Adipose tissue (tissue), 3 donors: ENCODE data around the gene TTLL4. TPM values are rescaled to one million over a fixed set of nuclear protein-coding genes. Genes with fewer than 3 reads are reported as not detected.
"Not testable (repeated sequence)": the region's sequence is repeated elsewhere in the genome, so short reads cannot be mapped to it uniquely, and the experiment has no call there.

Source experiments
- H3K27ac ChIP-seq: one replicate; pipeline ENCODE4 v1.5.1; 2013; ENCODE audit warnings: low read depth, low read length
- WGBS, 3 donors: extraction: QIAGEN DNeasy Blood & Tissue Kit; methylation state at CpG; one replicate each; pipeline ENCODE4 v1.1.7; 2013; 5-methylcytosine and 5-hydroxymethylcytosine counted together
- polyA plus RNA-seq, 3 donors: library from polyadenylated mRNA; stranded (reverse); fragments of 200-250 nt; gene quantifications; one replicate each; pipeline ENCODE4 v1.2.3, GENCODE V29; 2013
- donor health status: healthy with polysubstance abuse.
- donor health status: Bipolar disorder and iron deficiency.
- donor health status: healthy.

Gene TTLL4
- polyA plus RNA-seq, 3 donors: 4.0 to 7.8 (median 7.2) TPM

DNA sequence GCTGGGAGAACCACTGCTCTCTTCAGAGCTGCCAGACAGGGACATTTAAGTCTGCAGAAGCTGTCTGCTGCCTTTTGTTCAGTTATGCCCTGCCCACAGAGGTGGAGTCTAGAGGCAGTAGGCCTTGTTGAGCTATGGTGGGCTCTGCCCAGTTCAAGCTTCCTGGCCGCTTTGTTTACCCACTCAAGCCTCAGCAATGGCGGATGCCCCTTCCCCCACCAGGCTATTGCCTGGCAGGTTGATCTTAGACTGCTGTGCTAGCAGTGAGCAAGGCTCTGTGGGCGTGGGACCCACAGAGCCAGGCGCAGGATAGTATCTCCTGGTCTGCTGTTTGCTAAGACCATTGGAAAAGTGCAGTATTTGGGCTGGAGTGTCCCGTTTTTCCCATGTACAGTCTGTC lies 62.1 kb downstream of the TTLL4 start:
- H3K27ac ChIP-seq: not testable (repeated sequence)
- WGBS, 3 donors: 90 to 92% (median 92%) methylated on average over 5 of the region's 5 CpGs

DNA sequence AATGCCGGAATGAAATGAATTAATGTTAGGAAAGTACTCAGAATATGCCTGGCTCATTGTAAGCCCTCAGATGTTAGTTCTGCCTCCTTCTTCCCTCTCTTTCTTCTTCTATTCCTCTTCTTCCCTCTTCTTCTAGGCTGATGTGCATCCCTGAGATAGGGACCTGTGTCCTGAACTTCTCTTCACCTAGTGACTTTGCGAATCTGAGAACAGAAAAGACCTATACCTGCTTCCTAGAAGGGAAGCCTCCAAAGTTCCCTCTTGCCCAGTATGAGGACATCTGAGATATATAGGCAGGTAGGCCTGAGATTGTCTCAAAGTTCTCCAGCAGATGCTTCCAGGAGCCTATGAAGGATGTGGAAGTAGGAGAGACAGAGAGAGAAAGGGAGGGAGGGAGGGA lies 63.2 kb downstream of the TTLL4 start:
- WGBS, 3 donors: 95 to 98% (median 98%) methylated on average over 2 of the region's 2 CpGs
- H3K27ac ChIP-seq: no peak overlapping the region

DNA sequence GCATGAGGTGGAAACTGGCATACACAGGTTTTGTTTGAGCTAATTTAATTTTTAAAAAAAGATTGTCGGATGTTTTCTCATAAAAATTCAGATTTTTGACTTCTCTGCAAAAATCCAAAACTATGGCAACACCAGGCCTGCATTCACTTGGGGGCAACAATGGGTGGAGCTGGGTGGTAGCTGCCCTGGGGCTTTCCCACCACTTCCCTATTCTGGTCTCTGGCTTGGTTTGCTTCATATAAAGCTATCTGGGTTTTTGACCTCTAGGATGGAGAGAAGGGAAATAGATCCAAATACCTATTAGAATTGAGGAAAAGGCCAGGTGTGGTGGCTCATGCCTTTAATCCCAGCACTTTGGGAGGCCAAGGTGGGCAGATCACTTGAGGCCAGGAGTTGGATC lies 65.9 kb downstream of the TTLL4 start:
- WGBS, 3 donors: 90 to 100% (median 100%) methylated on average over 1 of the region's 1 CpG
- no peak overlapping the region for H3K27ac ChIP-seq

DNA sequence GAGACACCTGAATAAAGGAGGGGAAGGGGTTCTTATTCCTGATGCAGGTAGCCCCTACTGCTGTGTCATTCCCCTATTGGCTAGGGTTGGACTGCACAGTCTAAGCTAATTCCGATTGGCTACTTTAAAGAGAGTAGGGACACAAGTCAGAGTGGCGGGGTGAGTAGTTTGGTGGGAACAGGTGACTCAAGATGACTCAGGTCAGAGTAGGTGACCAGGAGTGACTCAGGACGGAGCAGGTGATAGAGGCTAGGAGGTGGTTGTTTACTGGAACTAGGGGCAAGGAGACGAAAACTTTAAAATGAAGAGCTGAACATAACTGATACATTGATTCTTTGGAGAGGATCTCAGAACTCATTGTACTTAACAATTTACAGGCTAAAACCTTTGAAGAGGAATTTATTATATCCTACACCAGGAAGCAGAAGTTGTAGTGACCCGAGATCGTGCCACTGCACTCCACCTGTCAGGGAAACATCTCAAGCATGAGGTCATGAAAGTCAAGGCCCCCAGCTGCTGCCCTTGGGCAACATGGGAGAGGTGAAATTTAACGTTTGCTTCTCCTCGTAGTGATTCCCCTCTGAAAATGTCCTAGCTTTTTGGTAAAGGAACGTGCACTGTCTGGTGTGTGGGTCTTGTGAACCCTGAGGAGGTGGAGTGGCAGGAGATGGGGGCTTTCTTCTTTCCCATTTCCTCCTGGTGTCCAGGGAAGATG lies 66.8 kb downstream of the TTLL4 start:
- no peak overlapping the region for H3K27ac ChIP-seq
- WGBS, 3 donors: 87 to 97% (median 97%) methylated on average over 9 of the region's 9 CpGs

DNA sequence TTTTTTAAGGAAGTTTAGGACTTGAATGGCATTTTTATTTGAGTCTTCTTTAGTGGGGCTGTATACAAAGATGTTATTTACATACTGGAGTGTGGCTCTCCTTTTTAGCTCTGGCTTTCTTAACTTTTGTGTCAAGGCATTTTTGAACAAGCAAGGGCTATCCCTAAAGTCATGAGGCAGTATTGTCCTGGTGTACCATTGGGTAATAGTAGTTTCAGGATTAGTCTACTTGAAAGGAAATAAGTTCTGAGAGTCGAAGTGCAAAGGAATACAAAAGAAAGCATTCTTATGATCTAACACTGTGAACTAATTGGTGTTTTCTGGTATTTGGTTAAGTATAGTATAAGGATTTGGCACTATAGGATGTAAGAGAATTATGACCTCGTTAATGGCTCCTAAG lies 69.4 kb downstream of the TTLL4 start:
- no peak overlapping the region for H3K27ac ChIP-seq
- WGBS, 3 donors: 72 to 87% (median 87%) methylated on average over 2 of the region's 2 CpGs

DNA sequence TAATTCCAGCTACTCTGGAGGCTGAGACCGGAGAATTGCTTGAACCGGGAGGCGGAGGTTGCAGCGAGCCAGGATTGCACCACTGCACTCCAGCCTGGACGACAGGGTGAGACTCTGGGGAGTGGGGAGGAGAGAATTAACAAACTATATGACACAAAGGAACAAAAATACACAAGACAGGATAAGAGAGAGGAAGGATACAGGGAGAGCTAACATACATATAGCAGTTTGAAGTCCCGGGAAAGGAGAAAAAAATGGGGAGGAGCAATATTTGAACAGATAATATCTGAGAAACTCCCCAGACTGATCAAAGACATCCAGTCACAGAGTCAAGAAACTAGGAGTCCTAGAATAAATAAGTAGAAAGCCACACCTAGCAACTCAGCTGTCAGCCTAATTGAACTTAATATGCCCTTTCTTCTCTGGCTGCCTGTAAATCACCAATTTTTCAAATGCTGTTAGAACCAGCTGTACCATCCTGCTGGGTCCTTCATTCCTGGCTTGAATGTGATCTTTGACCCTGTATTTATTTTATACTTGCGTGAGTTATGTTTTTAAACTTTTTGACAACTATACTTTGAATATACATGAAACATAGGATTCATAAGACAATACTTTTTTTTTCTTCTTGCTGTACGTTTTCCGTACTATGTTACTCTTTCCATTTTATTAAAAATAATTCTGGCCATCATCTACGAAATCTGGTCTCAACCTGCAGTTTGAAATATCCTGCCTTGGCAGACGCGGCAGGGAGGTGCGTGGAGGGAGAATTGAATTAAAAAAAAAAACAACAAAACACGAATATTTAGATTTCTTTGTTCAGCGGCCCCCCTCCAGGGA lies 70.4 kb downstream of the TTLL4 start:
- no peak overlapping the region for H3K27ac ChIP-seq
- WGBS, 3 donors: 31 to 38% (median 32%) methylated on average over 15 of the region's 15 CpGs

DNA sequence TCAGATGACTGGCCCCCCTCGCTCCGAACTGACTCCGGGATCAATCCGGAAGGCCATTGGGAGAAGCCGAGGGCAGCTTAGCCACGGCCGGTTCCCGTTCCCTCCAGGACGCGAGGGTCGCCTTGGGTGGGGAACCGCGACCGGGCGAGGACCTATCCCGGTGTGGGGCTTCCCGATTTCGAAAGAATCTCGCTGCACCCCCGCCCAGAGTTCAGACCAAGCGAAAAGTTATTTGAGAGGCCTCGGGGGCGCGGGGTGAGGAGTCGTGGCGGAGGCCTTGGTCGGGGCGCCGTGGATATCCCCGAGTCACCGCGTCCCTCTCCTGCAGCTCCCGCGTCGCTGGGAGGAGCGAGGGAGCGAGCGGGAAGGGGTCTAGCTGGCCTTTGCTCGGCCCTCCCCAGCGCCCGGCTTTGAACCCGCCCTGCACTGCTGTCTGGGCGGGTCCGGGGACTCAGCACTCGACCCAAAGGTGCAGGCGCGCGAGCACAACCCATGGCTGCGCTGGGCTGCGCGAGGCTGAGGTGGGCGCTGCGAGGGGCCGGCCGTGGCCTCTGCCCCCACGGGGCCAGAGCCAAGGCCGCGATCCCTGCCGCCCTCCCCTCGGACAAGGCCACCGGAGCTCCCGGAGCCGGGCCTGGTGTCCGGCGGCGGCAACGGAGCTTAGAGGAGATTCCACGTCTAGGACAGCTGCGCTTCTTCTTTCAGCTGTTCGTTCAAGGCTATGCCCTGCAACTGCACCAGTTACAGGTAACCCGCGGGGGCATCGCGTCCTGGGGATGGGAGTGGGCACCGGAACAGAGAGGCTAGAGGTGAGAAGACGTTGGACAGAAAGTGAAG lies 71.3 kb downstream of the TTLL4 start, which contains the start of gene CYP27A1:
Gene CYP27A1 (plus strand): TSS at position 457 of the 837 bp plus-strand sequence. CDS start 36 bp downstream, at position 493.
- H3K27ac ChIP-seq: no peak within 1 kb of the TSS
- WGBS, 3 donors: 1 to 2% (median 2%) methylated on average over 66 to 76 of the region's 76 CpGs

DNA sequence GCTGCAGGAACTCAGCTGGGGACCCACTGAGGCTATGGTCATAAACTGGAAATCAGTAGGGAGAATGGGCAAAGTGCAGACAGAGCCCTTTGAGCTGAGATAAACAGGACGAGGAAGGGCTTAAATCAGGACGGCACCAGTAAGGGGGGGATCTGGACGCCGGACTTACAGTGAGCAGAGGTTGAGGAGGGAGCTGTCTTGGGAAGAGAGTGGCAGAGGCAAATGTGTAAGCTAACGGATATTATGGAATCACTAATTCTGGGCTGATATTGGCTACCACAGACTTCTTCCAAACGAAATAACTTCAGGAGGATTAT lies 71.9 kb downstream of the TTLL4 start:
- WGBS, 3 donors: 20 to 39% (median 21%) methylated on average over 6 of the region's 6 CpGs
- no peak overlapping the region for H3K27ac ChIP-seq

DNA sequence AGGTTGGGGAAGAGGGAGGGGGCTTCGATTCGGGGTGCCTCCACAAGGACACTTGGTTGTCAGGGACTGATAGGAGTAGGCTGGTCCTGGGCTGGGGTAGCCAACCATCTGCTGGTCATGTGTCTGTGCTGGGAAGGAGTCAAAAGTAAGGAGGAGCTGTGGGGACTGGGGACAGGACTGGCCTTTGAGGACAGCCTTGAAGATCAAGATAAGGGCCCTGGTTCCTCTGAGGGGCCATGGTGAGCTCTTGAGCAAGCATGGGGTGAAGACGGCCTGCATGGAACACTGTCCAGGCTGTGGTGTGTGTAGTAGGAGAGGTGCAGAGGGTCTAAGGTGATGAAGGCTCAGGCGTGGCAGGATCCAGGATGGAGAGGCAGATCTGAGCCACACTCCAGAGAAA lies 73.1 kb downstream of the TTLL4 start:
- no peak overlapping the region for H3K27ac ChIP-seq
- WGBS, 3 donors: 87 to 88% (median 88%) methylated on average over 4 of the region's 4 CpGs

DNA sequence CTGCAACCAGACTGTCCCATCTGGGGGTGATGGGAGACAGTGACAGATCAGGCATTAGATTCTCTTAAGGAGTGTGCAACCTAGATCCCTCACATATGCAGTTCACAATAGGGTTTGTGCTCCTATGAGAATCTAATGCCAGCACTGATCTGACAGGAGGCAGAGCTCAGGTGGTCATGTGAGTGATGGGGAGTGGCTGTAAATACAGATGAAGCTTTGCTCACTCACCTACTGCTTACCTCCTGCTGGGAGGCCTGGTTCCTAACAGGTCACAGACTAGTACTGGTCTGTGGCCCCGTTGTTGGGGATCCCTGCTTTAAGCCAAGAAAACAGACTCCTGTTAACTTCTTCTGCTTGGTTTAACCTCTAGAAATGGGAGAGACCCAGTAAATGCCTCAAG lies 74.5 kb downstream of the TTLL4 start:
- 28 to 55% (median 54%) methylated on average over 1 of the region's 1 CpG for WGBS, 3 donors
- H3K27ac ChIP-seq: no peak overlapping the region

DNA sequence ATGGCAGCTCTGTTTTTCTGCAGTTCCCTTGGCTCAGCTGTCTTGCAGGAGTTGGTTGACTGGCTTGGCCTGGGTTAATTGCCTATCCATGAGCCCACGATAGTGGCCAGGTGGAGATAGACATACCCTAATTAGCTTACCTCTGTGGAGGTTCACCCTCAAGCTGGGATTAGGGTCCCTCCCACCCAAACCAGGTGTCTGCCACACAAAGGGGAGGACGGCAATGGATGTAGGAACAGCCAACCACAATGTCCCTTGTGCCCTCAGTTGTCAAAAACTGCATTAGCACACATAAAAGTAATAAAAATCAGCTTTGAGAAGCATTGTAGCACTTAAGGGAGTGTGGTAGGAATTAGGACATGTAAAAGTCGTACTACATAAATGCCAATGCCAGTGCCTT lies 75.5 kb downstream of the TTLL4 start:
- 80 to 96% (median 90%) methylated on average over 3 of the region's 3 CpGs for WGBS, 3 donors
- H3K27ac ChIP-seq: no peak overlapping the region

DNA sequence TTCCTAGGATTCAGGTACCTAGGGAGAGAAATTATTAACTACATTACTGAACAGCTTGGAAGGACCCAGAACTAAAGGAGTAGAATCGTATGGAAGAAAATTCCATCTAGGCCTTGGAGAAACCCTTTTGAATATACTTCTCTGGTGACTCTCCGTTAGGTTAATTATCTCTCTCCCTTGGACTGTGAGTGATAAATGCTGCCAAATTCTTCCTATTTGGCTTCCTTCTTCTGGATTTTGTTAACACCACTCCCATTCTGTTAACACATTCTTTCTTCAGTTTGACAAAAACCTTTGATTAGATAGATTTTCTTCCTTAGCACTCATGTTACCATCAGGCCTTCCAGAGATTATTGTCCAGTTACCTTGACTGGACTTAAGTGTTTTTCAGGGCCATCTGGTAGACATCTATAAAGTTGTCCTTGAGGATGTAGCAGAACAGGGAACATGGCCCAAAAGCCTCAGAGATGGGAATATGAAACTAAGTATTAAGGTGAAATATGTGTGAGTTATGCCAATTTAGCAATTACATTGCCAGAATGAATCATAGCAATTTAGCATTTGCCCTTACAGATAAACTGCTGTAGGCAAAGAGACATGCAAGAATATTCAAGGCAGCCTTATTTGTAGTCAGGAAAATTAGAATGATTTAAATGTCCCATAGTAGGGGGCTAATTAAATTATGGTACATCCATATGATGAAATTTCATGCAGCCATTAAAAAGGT lies 78.1 kb downstream of the TTLL4 start:
- 73 to 89% (median 75%) methylated on average over 2 of the region's 2 CpGs for WGBS, 3 donors
- H3K27ac ChIP-seq: no peak overlapping the region

DNA sequence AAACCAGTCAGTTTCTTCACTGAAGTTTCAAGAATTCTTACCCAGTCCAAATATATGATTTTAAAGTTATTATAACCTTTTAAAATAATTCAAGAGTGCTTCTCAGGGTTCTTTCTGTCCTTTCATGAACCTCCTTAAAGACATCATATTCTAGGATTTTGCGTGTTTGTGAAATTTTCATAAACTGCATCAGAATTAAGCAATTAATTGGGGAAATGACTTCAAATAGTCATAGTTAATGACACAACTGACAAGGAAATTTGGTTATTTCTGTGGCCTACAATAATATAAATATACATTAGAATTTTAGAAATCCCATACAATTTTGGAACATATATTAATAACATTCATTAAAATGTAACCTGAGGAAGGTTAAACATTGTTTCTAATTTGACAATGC lies 81.8 kb downstream of the TTLL4 start:
- WGBS, 3 donors: 80 to 96% (median 95%) methylated on average over 1 of the region's 1 CpG
- no peak overlapping the region for H3K27ac ChIP-seq

DNA sequence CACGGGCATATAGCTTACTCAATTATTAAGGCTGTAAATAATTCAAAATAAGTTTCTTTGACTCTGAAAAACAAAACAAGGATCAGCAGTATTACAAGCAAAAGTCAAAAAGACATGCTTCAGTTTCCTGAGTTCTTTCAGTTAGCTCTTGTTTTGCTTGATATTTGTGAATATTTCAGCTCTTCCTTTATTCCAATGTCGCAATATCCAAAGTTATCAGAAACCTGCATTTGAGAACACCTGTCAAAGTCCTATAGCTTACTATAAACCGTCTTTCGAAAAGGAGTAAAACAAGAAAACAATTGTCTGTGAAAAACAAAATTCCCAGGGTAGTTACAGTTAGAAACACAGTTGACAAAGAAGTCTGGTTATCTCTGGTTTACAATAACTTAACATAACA lies 86.1 kb downstream of the TTLL4 start:
- WGBS, 3 donors: 89 to 92% (median 91%) methylated on average over 4 of the region's 4 CpGs
- no peak overlapping the region for H3K27ac ChIP-seq

DNA sequence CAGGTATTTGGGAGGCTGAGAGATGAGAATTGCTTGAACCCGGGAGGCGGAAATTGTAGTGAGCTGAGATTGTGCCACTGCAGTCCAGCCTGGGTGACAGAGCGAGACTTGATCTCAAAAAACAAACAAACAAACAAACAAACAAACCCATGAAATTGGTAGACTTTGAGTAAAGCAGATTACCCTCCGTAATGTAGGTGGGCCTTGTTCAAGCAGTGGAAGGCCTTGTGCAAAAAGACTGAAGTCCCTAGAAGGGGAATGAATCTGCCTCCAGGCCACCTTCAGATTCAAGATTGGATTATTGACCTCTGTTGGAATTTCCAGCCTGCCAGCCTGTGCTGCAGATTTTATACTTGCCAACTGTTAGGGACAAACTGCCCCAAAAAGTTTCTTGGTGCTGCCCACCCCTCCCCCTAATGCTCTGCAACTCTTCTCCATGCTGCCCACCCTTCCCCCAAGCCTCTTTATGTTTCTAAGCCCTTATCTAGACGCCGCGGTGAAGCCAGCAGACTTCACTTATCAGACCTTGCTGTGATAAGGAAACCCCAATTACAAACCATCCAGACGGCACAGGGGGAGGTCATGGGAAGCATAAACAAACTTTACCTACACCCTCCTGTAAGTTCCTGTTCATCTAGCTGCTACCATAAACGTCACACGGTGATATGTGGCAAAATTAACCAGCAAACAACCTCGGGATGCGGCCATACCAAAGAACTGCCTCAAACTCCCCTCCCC lies 88.3 kb downstream of the TTLL4 start:
- 41 to 55% (median 54%) methylated on average over 12 of the region's 12 CpGs for WGBS, 3 donors
- no peak overlapping the region for H3K27ac ChIP-seq

DNA sequence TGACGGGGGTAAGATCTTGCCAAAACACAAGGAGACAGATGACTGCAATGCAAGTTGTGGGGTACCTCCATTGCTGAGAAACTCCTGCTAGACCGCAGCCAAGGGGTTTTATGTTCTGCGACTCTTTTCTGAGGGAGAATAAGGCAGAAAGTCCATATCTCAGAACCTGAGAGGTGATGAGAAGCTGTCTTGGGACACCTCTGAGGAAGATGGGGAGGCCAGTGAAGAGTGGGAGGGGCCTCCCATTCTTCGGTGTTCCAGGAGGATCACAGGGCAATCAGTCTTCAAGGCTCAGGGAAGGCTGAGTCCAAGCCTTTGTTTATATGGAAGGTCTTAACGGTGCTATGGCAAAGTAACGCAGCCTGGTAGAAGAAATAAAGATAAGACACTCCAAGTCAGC lies 89.4 kb downstream of the TTLL4 start:
- no peak overlapping the region for H3K27ac ChIP-seq
- 61 to 63% (median 62%) methylated on average over 6 of the region's 6 CpGs for WGBS, 3 donors

DNA sequence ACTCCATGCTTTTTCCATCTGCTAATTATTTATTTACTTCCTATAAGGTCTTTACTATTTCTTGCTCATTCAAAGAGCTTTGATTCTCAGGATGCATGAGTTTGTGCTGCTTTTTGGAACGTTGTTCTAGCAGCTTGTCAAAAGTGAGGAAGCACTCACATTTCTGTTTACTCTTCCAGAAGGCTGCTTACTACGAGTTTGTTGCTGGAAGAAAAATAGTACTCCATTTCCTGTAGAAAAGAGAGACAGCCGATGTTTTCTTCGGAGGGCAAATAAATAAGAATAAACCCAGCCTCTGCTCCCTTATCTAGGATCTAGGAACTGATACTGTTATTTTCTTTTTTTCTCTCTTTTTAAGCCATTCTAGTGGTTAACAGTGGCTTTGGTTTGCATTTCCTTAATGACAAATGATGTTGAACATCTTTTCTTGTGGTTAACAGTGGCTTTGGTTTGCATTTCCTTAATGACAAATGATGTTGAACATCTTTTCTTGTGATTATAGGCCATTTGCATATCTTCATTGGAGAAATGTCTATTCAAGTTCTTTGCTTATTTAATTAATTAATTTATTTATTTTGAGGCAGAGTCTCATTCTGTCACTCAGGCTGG lies 91.9 kb downstream of the TTLL4 start:
- WGBS, 3 donors: 37 to 40% (median 40%) methylated on average over 4 of the region's 4 CpGs
- H3K27ac ChIP-seq: no peak overlapping the region
